DMS114 treated with DMSO at 0.1 percent for 48 hours (cell line): ENCODE measurements around the gene ZNF414.

Experiments
- DNase-seq: peaks from one replicate; lab custom pipeline; 2025; ENCODE audit not compliant: unreplicated experiment; lab: John Stamatoyannopoulos, UW

Gene ZNF414

GRCh38 chr19:8491574-8491973, 22.4 kb downstream of the ZNF414 start:
- DNase-seq: no peak

GRCh38 chr19:8490873-8491272, 23.1 kb downstream of the ZNF414 start:
- no peak for DNase-seq

- DNase-seq: no peak
Observed at GRCh38 chr19:8490395-8490760, 23.6 kb downstream of the ZNF414 start.

GRCh38 chr19:8489561-8490394, 24.2 kb downstream of the ZNF414 start:
- no peak for DNase-seq

- DNase-seq: no peak
Observed at GRCh38 chr19:8488365-8488764, 25.6 kb downstream of the ZNF414 start.

- no peak for DNase-seq
Observed at GRCh38 chr19:8487137-8487851, 26.7 kb downstream of the ZNF414 start.

- DNase-seq: no peak
Observed at GRCh38 chr19:8486661-8487136, 27.3 kb downstream of the ZNF414 start.

GRCh38 chr19:8485561-8486371, 28.2 kb downstream of the ZNF414 start:
- no peak for DNase-seq

GRCh38 chr19:8484331-8484894, 29.6 kb downstream of the ZNF414 start:
- DNase-seq: no peak

GRCh38 chr19:8483165-8483564, 30.8 kb downstream of the ZNF414 start:
- DNase-seq: no peak

GRCh38 chr19:8482696-8483095, 31.3 kb downstream of the ZNF414 start:
- DNase-seq: no peak

GRCh38 chr19:8481616-8482015, 32.4 kb downstream of the ZNF414 start:
- DNase-seq: no peak

GRCh38 chr19:8481201-8481600, 32.8 kb downstream of the ZNF414 start:
- no peak for DNase-seq

- no peak for DNase-seq
Observed at GRCh38 chr19:8478598-8478997, 35.4 kb downstream of the ZNF414 start.

GRCh38 chr19:8477889-8478288, 36.1 kb downstream of the ZNF414 start:
- no peak for DNase-seq

- DNase-seq: no peak
Observed at GRCh38 chr19:8476524-8476923, 37.4 kb downstream of the ZNF414 start.

- no peak for DNase-seq
Observed at GRCh38 chr19:8475005-8475404, 39.0 kb downstream of the ZNF414 start.

- DNase-seq: no peak
Observed at GRCh38 chr19:8473648-8474476, 40.1 kb downstream of the ZNF414 start.

GRCh38 chr19:8469613-8470368, 44.2 kb downstream of the ZNF414 start:
- DNase-seq: no peak
